HUES6 (cell line): ENCODE results near the gene TCF23.
A peak's percentile ranks its signal among the peaks of the same experiment; 100 is the strongest.

Experiments
- H3K27ac ChIP-seq: 2 replicates; pipeline ENCODE4 v1.7.0; 2013; ENCODE audit warnings: low read depth, mild to moderate bottlenecking, low read length, inconsistent platforms
- H3K27me3 ChIP-seq: 2 replicates; pipeline ENCODE4 v1.6.1; 2013; ENCODE audit warnings: low read length; ENCODE audit not compliant: control insufficient read depth, insufficient read depth
- H3K36me3 ChIP-seq: 2 replicates; pipeline ENCODE4 v1.6.1; 2013; ENCODE audit warnings: low read length; ENCODE audit not compliant: control insufficient read depth, insufficient read depth
- H3K4me1 ChIP-seq: 2 replicates; pipeline ENCODE4 v1.6.1; 2013; ENCODE audit warnings: low read length; ENCODE audit not compliant: control insufficient read depth, insufficient read depth
- H3K4me3 ChIP-seq: 2 replicates; pipeline ENCODE4 v1.5.1; 2013; ENCODE audit warnings: low read depth, low read length
- H3K9ac ChIP-seq: one replicate; pipeline ENCODE4 v1.6.1; 2013; ENCODE audit warnings: mild to moderate bottlenecking, low read length
- H3K9me3 ChIP-seq: 2 replicates; pipeline ENCODE4 v1.6.1; 2013; ENCODE audit warnings: low read depth, low read length; ENCODE audit not compliant: control insufficient read depth, insufficient read depth

The TCF23 gene

GRCh38 chr2:27128668-27129571 is 19.9 kb upstream of the TCF23 start:
- Histone ChIP-seq H3K4me3 (no peak overlapping the region), H3K9me3 (no peaks in the 10 kb centered on the region), H3K27ac (no peak overlapping the region), H3K27me3 (peaks cover 7% of the 10 kb centered on the region), H3K36me3 (peaks cover 37% of the 10 kb centered on the region), H3K4me1 (peaks cover 9% of the 10 kb centered on the region), H3K9ac (no peak overlapping the region)

DNA sequence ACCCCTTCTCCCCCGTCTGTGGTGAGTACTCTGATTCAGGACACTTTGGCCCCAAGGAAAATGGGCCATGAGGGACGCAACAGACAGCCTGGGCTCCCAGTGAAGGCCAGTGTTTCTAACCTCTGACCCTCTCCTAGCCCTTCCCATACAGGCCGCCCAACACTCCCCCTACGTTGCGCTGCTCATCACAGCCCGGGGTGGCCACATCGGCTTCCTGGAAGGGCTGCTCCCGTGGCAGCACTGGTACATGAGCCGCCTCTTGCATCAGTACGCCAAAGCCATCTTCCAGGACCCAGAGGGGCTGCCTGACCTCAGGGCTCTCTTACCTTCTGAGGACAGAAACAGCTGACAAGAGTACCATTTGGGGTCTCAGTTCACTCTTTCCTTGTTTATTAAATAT is 18.4 kb upstream of the TCF23 start:
- H3K36me3 ChIP-seq = peaks cover 37% of the 10 kb centered on the region
- peaks cover 6% of the 10 kb centered on the region; the same call in 1 of the 2 replicates for H3K4me1 ChIP-seq
- H3K4me3 ChIP-seq = no peak overlapping the region
- no peak overlapping the region for H3K9ac ChIP-seq
- no peak overlapping the region for H3K27ac ChIP-seq
- H3K9me3 ChIP-seq = no peaks in the 10 kb centered on the region
- no peaks in the 10 kb centered on the region for H3K27me3 ChIP-seq

- H3K4me1 ChIP-seq = peaks cover 6% of the 10 kb centered on the region; the same call in 1 of the 2 replicates
- H3K9me3 ChIP-seq = no peaks in the 10 kb centered on the region
- H3K4me3 ChIP-seq = no peak overlapping the region
- H3K36me3 ChIP-seq = peaks cover 37% of the 10 kb centered on the region
- H3K9ac ChIP-seq = no peak overlapping the region
- no peak overlapping the region for H3K27ac ChIP-seq
- no peaks in the 10 kb centered on the region for H3K27me3 ChIP-seq
Observed at GRCh38 chr2:27131429-27131828, 17.4 kb upstream of the TCF23 start.

GRCh38 chr2:27133195-27133875 is 15.5 kb upstream of the TCF23 start:
- Histone ChIP-seq H3K4me1 (peaks cover 6% of the 10 kb centered on the region; the same call in 1 of the 2 replicates), H3K27me3 (peaks cover 3% of the 10 kb centered on the region; the same call in 1 of the 2 replicates), H3K9ac (peak overlapping the region; percentile 77), H3K9me3 (no peaks in the 10 kb centered on the region), H3K27ac (no peak overlapping the region), H3K4me3 (peak overlapping the region; percentile 96), H3K36me3 (peaks cover 37% of the 10 kb centered on the region)

- H3K36me3 ChIP-seq = peaks cover 37% of the 10 kb centered on the region
- H3K9ac ChIP-seq = peak within 1 kb of the TSS; percentile 77
- peak within 1 kb of the TSS; percentile 59; the same call in 1 of the 2 replicates for H3K27ac ChIP-seq
- peaks cover 3% of the 10 kb centered on the region; the same call in 1 of the 2 replicates for H3K27me3 ChIP-seq
- H3K4me1 ChIP-seq = peaks cover 6% of the 10 kb centered on the region; the same call in 1 of the 2 replicates
- H3K4me3 ChIP-seq = peak within 1 kb of the TSS; percentile 96
- no peaks in the 10 kb centered on the region for H3K9me3 ChIP-seq
Observed at GRCh38 chr2:27133905-27134780, 14.7 kb upstream of the TCF23 start, which contains the start of gene PREB. Gene PREB, minus strand, starts transcription at chr2:27134636. Its CDS starts 215 bp downstream, at chr2:27134421.

- Histone ChIP-seq H3K36me3 (peaks cover 31% of the 10 kb centered on the region), H3K9me3 (no peaks in the 10 kb centered on the region), H3K4me3 (peak overlapping the region; percentile 96), H3K27ac (no peak overlapping the region), H3K27me3 (peaks cover 3% of the 10 kb centered on the region; the same call in 1 of the 2 replicates), H3K9ac (no peak overlapping the region), H3K4me1 (peaks cover 6% of the 10 kb centered on the region; the same call in 1 of the 2 replicates)
Observed at GRCh38 chr2:27134781-27135477, 13.9 kb upstream of the TCF23 start.

DNA sequence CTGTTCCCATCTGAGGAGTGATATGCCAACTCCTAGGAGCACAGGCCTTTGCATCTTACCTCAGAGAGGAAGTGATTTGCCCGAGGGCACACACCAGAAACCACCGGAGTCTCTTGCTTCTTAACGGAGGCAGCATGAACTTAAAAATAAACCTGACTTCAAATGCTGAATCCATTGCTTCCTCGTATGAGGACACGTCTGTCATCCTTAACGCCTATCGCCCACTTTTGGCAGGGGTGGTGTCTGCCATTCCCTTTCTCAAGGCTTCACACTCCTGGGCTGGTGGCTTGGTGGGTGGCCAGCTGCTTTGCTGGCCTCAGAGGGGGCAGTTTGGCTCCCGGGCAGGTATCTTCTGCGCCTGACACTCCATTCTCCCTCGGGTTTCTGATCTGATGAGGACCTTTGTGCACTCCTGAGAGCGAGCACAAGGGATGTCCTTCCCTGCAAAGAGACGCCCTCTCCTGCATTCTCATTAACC is 13.3 kb upstream of the TCF23 start:
- Histone ChIP-seq H3K4me3 (no peak overlapping the region), H3K27ac (no peak overlapping the region)

GRCh38 chr2:27136751-27137150 is 12.1 kb upstream of the TCF23 start:
- H3K9ac ChIP-seq = no peak overlapping the region
- peaks cover 13% of the 10 kb centered on the region for H3K36me3 ChIP-seq
- H3K9me3 ChIP-seq = no peaks in the 10 kb centered on the region
- H3K27me3 ChIP-seq = peaks cover 3% of the 10 kb centered on the region; the same call in 1 of the 2 replicates
- no peak overlapping the region for H3K4me3 ChIP-seq
- H3K27ac ChIP-seq = no peak overlapping the region
- H3K4me1 ChIP-seq = peaks cover 6% of the 10 kb centered on the region; the same call in 1 of the 2 replicates

More for the DNA sequence above, 13.3 kb upstream of the TCF23 start:
- Histone ChIP-seq H3K9ac (no peak overlapping the region), H3K27me3 (peaks cover 3% of the 10 kb centered on the region; the same call in 1 of the 2 replicates), H3K36me3 (peaks cover 25% of the 10 kb centered on the region), H3K9me3 (no peaks in the 10 kb centered on the region), H3K4me1 (peaks cover 6% of the 10 kb centered on the region; the same call in 1 of the 2 replicates)

DNA sequence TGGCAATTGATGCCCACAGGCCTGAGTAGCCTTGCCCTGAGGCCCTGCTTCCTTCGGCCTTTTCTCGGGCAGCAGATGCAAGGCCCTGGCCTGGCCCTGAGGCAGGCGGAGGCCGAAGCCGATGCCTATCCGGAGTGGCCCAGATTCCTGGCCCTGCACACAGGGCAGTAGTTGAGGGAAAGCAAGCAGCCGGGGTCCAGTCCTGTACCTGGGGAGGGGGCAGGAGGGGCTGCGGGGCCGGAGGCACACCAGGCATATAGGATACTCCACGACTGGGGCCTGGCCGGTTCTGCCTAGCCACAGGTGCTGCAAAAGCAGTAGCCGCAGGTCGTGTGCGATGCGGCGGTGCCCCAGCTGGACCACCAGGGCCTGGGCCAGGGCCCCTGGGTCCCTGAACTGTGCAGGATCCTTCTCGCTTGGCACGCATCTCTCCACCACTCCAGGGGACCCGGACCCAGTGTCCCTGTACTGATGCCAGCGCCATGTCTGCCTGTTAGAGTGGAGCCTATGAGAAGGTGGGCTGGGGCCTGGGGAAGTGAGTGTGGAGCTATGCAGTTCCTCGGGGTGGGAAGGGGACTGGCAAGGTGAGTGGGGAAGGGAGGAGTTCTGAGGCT is 11.4 kb upstream of the TCF23 start:
- Histone ChIP-seq H3K9ac (no peak overlapping the region), H3K27me3 (peaks cover 7% of the 10 kb centered on the region; the same call in 1 of the 2 replicates), H3K4me3 (no peak overlapping the region)

More for the DNA sequence above, 11.4 kb upstream of the TCF23 start:
- Histone ChIP-seq H3K9me3 (no peaks in the 10 kb centered on the region), H3K36me3 (peaks cover 6% of the 10 kb centered on the region), H3K27ac (no peak overlapping the region), H3K4me1 (peaks cover 6% of the 10 kb centered on the region; the same call in 1 of the 2 replicates)
